Panc1 (cell line): ENCODE data around the gene BMP2K. TPM values are rescaled to one million over a fixed set of nuclear protein-coding genes. Genes with fewer than 3 reads are reported as not detected.

ENCODE experiments used
- ATAC-seq: fragments of 200-7000 bp; cut with Tn5 transposase; 2 replicates; pipeline ENCODE4 v1.9.1; 2020; ENCODE audit warnings: mild to moderate bottlenecking, moderate library complexity
- BruUV-seq: library from RNA; stranded (reverse); fragments of 400-500 nt; replicated peaks from 2 replicates; lab custom pipeline; 2021; lab: Mats Ljungman, UMichigan
- CTCF ChIA-PET: fragments of 300-600 bp; sonication (Branson Sonifier 250); formaldehyde crosslinking; loops from one replicate; lab custom pipeline; 2022; ENCODE audit warnings: antibody characterized with exemption; lab: Charles Lee
- POLR2A ChIA-PET: fragments of 300-600 bp; sonication (Branson Sonifier 250); formaldehyde crosslinking; loops from one replicate; lab custom pipeline; 2022; ENCODE audit warnings: antibody characterized with exemption; lab: Charles Lee
- DNase-seq: peaks from one replicate; pipeline ENCODE4 v3.0.0-alpha.2; 2010; ENCODE audit warnings: low read depth, low spot score
- H3K27ac ChIP-seq: 2 replicates; pipeline ENCODE4 v1.5.1; 2011; ENCODE audit warnings: mild to moderate bottlenecking, low read length, inconsistent platforms
- H3K27me3 ChIP-seq: fragments of 200-500 bp; sonication (Bioruptor generic); 2 replicates; pipeline ENCODE4 v1.6.0; 2014; ENCODE audit warnings: low read length, inconsistent platforms; ENCODE audit not compliant: control insufficient read depth, insufficient read depth
- H3K36me3 ChIP-seq: fragments of 200-500 bp; sonication (Bioruptor generic); 2 replicates; pipeline ENCODE4 v1.5.1; 2014; ENCODE audit warnings: inconsistent platforms, mild to moderate bottlenecking, low read length, moderate library complexity; ENCODE audit not compliant: control insufficient read depth, insufficient read depth
- H3K4me1 ChIP-seq: 2 replicates; pipeline ENCODE4 v1.5.1; 2011; ENCODE audit warnings: inconsistent platforms, mild to moderate bottlenecking, low read length, moderate library complexity; ENCODE audit not compliant: control insufficient read depth, insufficient read depth
- H3K4me3 ChIP-seq, 2 experiments: 2 replicates each; pipeline ENCODE4 v1.5.1; 2011 to 2012; ENCODE audit warnings: low read depth in 2 of 2, low read length in 2 of 2, mild to moderate bottlenecking in 2 of 2, inconsistent platforms in 1 of 2, moderate library complexity in 1 of 2
- H3K9me3 ChIP-seq: fragments of 200-500 bp; sonication (Bioruptor generic); 2 replicates; pipeline ENCODE4 v1.5.1; 2014; ENCODE audit warnings: low read depth, mild to moderate bottlenecking, inconsistent platforms, low read length, moderate library complexity; ENCODE audit not compliant: control insufficient read depth, insufficient read depth
- CTCF ChIP-seq: fragments of 450-650 bp; IDR thresholded peaks from 2 replicates; pipeline ENCODE4 v1.5.1; 2017; ENCODE audit warnings: mild to moderate bottlenecking
- POLR2AphosphoS5 ChIP-seq: IDR thresholded peaks from 2 replicates; pipeline ENCODE4 v1.6.1; 2012; ENCODE audit warnings: mild to moderate bottlenecking, low read depth, low read length, moderate library complexity
- REST ChIP-seq, 2 experiments: IDR thresholded peaks; 2 replicates each; pipeline ENCODE4 v1.6.1; 2011 to 2012; ENCODE audit warnings: low read depth in 2 of 2, control low read depth in 1 of 2, low read length in 1 of 2, mild to moderate bottlenecking in 1 of 2, moderate library complexity in 1 of 2; ENCODE audit not compliant: insufficient read depth in 1 of 2
- SIN3A ChIP-seq: IDR thresholded peaks from 2 replicates; pipeline ENCODE4 v1.6.1; 2012; ENCODE audit warnings: low read depth, mild to moderate bottlenecking, low read length, moderate library complexity, borderline replicate concordance; ENCODE audit not compliant: insufficient read depth
- TCF7L2 ChIP-seq: IDR thresholded peaks from 2 replicates; pipeline ENCODE4 v1.6.1; 2011; ENCODE audit warnings: mild to moderate bottlenecking, low read depth, low read length, inconsistent platforms
- in situ Hi-C: cut with HindIII; loops from 2 replicates; pipeline ENCODE4 v1.10.0; 2016; ENCODE audit warnings: low sequenced_read_pairs, low pct_unique_long_range_greater_than_20kb
- intact Hi-C: fragments of 100-400 bp; cut with micrococcal nuclease; formaldehyde crosslinking; loops from one replicate; pipeline ENCODE4 v1.10.0; 2022; ENCODE audit not compliant: unreplicated experiment
- total RNA-seq: library from RNA; stranded (reverse); gene quantifications from one replicate; pipeline ENCODE4 v1.2.1, GENCODE V29; 2021; ENCODE audit not compliant: unreplicated experiment

BMP2K gene
- total RNA-seq, 1 experiment from 2014 or later, result 23.3 TPM

- H3K4me3 ChIP-seq, result no peak overlapping the region
- no peaks in the 10 kb centered on the region for H3K4me1 ChIP-seq
- ChIA-PET CTCF (no interaction called here), POLR2A (no interaction called here)
- TF ChIP-seq TCF7L2 (no peak), REST (IDR thresholded peaks at IDR 0.05; ENCODE audit: insufficient read depth in 1 of 2, low read depth in 2 of 2, low read length in 1 of 2) (no peak), POLR2AphosphoS5 (no peak), SIN3A (no peak), CTCF (no peak)
- in situ Hi-C loops (no loop called here), intact Hi-C loops (no loop called here)
- no peak for ATAC-seq
- H3K27ac ChIP-seq, result no peak overlapping the region
- no peaks in the 10 kb centered on the region for H3K27me3 ChIP-seq
- no TSS peak for BruUV-seq
- H3K36me3 ChIP-seq, result no peaks in the 10 kb centered on the region
- no peak for DNase-seq
- no peaks in the 10 kb centered on the region for H3K9me3 ChIP-seq
Measured at GRCh38 chr4:78818530-78819079, 42.5 kb downstream of the BMP2K start.

GRCh38 chr4:78824001-78824400 is 47.9 kb downstream of the BMP2K start:
- H3K4me3 ChIP-seq, result no peak overlapping the region
- CTCF ChIA-PET, result no interaction called here
- POLR2A ChIA-PET, result no interaction called here
- intact Hi-C loops (no loop called here), in situ Hi-C loops (no loop called here)
- H3K9me3 ChIP-seq, result no peaks in the 10 kb centered on the region
- H3K27ac ChIP-seq, result no peak overlapping the region
- no peak for ATAC-seq
- no peaks in the 10 kb centered on the region for H3K4me1 ChIP-seq
- H3K27me3 ChIP-seq, result no peaks in the 10 kb centered on the region
- BruUV-seq, result no TSS peak
- TF ChIP-seq SIN3A, result no peak
- no peak for TF ChIP-seq REST (IDR thresholded peaks at IDR 0.05; ENCODE audit: insufficient read depth in 1 of 2, low read depth in 2 of 2, low read length in 1 of 2)
- no peak for TF ChIP-seq CTCF
- TF ChIP-seq TCF7L2, result no peak
- TF ChIP-seq POLR2AphosphoS5, result no peak
- DNase-seq, result no peak
- H3K36me3 ChIP-seq, result no peaks in the 10 kb centered on the region
